ENCODE measurements around the gene EGR4.

The EGR4 gene

GRCh38 chr2:73289304-73289703 lies 4.0 kb downstream of the EGR4 start:
- DNase-seq = no peak

GRCh38 chr2:73286134-73286655 lies 7.2 kb downstream of the EGR4 start:
- DNase-seq = no peak

- peak; percentile 70 for DNase-seq
Measured at GRCh38 chr2:73285159-73285739, 8.1 kb downstream of the EGR4 start.

- DNase-seq = peak; percentile 43
Measured at GRCh38 chr2:73284296-73285158, 8.8 kb downstream of the EGR4 start, which contains the start of gene FBXO41. Gene FBXO41 (minus strand): TSS chr2:73284478. CDS start chr2:73269630, 14,848 bp downstream.

GRCh38 chr2:73283545-73284295 lies 9.6 kb downstream of the EGR4 start:
- no peak for DNase-seq

DNA sequence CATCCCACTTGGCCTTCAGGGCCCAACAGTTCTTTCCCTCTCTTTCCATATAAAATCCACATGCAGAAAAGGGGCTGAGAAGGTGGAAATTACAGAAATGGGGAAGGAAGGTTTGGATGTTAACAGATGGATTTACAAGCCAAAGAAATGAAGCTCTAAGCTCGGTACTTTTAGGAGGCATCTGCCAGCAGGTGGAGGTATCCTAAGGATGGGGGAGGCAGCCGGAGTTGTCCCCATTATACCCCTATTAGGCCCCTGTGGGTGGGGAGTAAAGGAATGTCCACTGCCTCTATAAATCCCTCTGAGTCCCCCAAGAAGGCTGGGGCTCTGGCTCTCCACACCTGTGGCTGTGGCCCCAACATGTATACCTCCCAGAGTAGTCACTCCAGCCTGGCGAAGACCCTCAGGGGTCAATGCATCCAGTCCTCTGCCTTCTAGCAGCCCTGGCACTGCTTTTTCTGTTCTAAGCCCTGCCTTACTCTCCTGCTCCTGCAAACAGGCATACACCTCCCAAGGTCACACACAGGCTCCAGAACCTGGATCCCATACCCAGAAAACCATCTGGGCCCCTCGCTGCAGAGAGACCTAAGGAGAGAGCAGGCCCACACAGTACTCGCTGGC lies 10.3 kb downstream of the EGR4 start:
- DNase-seq = no peak

DNA sequence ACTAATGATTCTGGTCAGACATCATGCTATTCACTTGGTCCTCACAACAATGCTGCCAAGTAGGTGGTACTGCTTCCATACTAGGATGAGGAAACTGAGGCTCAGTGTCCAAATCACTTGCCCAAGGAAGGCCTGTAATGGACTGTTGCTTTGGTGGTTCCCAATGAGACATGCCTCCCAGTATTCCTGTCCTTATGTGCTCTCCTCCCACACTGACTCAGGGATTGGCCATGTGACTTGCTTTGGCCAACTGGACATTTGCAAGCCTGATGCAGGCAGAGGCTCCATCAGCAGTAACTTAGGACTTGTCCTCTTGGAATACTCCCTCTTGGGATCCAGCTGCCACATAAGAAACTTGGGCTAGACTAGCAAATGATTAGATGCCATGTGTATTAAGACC lies 12.1 kb downstream of the EGR4 start:
- DNase-seq = no peak

- no peak for DNase-seq
Measured at GRCh38 chr2:73279852-73280251, 13.5 kb downstream of the EGR4 start.

- no peak for DNase-seq
Measured at GRCh38 chr2:73272270-73272669, 21.1 kb downstream of the EGR4 start.

- no peak for DNase-seq
Measured at GRCh38 chr2:73269686-73270465, 23.5 kb downstream of the EGR4 start.

DNA sequence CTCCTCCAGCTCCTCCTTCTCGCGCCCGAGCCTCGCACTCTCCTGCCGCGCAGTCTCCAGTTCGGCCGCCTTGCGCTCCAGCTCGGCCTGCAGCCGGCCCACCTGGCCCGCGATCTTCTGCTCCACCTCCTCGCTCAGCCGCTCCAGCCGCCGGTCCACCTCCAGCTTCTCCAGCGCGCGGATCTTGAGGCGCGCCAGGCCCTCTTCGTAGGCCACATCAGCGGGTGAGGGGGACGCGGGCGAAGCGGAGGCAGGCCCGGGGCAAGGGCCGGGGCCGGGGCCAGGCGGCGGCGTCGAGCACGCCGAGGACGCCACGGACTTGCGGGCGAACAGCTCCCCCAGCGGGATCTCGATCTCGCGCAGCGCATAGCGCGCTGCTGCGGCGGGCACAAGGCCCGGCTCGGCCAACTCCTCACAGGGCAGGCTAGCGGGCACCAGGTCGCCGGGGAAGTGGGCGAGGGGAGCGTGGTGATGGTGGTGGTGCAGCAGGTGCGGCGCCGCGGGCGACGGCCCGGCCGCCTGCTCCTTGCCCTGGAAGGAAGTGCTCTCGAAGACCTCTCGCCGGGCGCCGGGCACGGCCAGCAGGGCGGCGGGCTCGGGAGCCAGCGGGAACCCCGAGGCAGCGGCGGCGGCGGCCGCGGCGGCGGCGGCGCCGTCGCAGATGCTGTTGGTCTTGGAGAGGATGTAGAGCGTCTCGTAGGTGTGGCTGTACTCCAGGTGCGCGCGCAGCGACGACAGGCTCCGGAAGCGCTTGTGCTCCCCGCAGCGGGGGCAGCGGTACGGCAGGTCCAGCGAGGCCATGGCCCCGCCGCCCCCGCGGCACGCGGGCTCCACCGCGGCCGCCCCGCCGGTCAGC lies 24.3 kb downstream of the EGR4 start:
- DNase-seq = no peak

DNA sequence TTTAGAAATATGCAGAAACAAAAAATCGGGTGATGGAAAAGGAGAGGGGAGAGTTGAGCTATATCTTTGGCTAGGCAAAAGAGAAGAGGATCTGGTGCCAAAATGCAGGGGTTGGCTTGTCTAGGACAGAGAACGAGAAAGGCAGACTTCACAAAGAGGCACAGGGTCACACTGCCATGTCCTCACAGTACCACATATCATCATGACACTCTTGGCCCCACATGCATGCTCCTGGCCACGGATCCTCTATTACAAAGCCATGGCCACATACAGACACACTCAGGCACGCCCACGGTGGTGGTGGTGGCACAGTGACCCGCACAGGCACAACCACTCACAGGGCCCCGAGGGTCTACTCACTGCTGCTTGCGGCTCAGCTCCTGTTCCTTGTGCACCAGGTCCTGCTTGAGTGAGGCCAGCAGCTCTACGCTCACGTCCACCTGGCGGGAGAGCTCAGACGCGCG lies 24.9 kb downstream of the EGR4 start:
- DNase-seq = no peak

DNA sequence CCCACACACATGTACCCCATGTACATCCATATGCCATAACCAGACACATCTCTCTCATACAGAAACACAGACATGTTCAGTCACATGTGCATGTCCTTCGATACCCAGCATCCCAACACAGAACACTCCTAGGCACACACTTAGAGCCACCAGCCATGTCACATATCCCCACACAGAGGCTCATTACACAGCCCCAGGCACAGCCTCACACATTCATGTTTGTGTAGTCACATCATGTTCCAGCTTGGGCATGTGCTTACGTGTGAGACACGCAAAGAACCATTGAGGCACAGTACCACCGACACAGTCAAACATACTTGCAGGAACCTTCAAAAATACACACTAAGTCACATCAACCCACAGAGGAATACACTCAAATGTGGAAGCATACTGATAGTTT lies 26.3 kb downstream of the EGR4 start:
- DNase-seq = no peak

DNA sequence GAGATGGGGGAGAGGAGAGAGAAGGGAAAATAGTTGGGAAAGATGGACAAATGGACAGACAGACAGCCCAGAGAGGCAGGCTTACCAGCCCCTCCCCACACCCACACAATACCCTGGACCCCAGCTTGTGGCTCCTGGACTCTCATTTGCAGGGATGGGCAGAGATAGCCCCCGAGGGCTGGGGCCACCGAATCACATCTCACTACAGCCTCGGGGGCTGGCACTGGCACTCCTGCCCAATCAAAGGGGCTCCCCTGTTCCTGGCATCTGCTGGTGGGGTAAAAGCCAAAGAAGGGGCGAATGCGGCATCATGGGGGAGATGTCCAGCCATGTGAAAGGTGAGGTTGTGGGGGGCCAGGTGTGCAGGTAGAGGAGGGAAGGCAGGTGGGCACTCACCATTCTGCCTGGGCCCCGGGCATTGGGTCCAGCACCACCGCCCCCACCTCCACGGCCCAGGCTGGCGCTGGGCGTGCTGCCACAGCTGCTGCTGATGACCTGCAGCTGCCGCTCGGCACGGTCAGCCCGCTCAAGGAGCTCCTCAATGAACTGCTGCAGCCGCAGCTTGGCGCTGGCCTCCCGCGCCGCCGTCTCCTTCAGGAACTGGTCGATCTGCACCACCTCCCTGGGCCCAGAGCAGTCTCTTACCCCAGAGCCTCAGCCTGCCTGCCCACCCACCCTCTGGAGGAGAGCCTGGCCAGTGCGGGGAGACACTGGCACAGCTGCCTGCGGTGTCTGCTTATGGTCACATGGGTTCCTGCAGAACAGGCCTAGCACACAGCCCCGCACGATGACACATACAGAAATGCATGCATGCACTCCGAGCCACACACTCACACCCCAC lies 27.1 kb downstream of the EGR4 start:
- DNase-seq = no peak

GRCh38 chr2:73265298-73266060 lies 27.9 kb downstream of the EGR4 start:
- DNase-seq = no peak

GRCh38 chr2:73264783-73265182 lies 28.6 kb downstream of the EGR4 start:
- no peak for DNase-seq

DNA sequence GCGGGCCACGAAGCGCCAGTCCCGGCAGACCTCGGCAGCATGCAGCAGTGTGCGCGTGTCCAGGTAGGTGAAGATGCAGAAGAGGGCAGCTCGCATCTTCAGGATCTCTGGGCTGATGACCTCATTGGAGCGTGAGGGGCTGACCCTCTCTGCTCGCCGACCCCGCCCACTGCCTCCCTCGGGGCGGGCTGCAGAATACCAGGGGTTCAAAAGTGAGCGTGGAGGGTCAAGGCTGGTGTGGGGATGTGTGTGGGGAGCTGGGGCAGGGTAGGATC lies 29.1 kb downstream of the EGR4 start:
- no peak for DNase-seq

- no peak for DNase-seq
Measured at GRCh38 chr2:73263540-73264331, 29.6 kb downstream of the EGR4 start.
